HepG2 (cell line): ENCODE measurements around the gene SPNS1. TPM values are rescaled to one million over a fixed set of nuclear protein-coding genes. Genes with fewer than 3 reads are reported as not detected.

Experiments used
- AKAP8 ChIP-seq: sonication (generic); formaldehyde crosslinking; IDR thresholded peaks from 2 replicates; pipeline ENCODE4 v1.5.1; 2020; ENCODE audit warnings: mild to moderate bottlenecking, missing genetic modification reagents
- EZH2 ChIP-seq: conservative IDR thresholded peaks from 2 replicates; pipeline ENCODE4 v1.6.1; 2012; ENCODE audit warnings: mild to moderate bottlenecking, low read depth, low read length, moderate library complexity
- FIP1L1 ChIP-seq: fragments of 200-400 bp; formaldehyde crosslinking; IDR thresholded peaks from 2 replicates; pipeline ENCODE4 v1.6.1; 2018; ENCODE audit warnings: low read depth, mild to moderate bottlenecking, low read length, moderate library complexity, borderline replicate concordance; ENCODE audit not compliant: insufficient read depth
- FOXA1 ChIP-seq, 2 experiments: fragments of 450-650 bp in 1 of 2; sonication (generic) in 1 of 2; formaldehyde crosslinking in 1 of 2; IDR thresholded peaks; 2 replicates each; pipeline versions ENCODE4 v1.4.0 to v1.6.1; 2016 to 2020; ENCODE audit warnings: missing genetic modification reagents in 1 of 2
- FOXO1 ChIP-seq: sonication (generic); formaldehyde crosslinking; IDR thresholded peaks from 2 replicates; pipeline ENCODE4 v1.4.0; 2020; ENCODE audit warnings: missing genetic modification reagents
- HNF4A ChIP-seq: sonication (generic); formaldehyde crosslinking; IDR thresholded peaks from 2 replicates; pipeline ENCODE4 v1.4.0; 2020; ENCODE audit warnings: missing genetic modification reagents
- MLXIP ChIP-seq: sonication (generic); formaldehyde crosslinking; IDR thresholded peaks from 2 replicates; pipeline ENCODE4 v1.9.0; 2021; ENCODE audit warnings: missing genetic modification reagents, borderline replicate concordance
- NFE2L1 ChIP-seq: sonication (generic); formaldehyde crosslinking; IDR thresholded peaks from 2 replicates; pipeline ENCODE4 v1.4.0; 2020; ENCODE audit warnings: missing genetic modification reagents, mild to moderate bottlenecking, borderline replicate concordance
- PATZ1 ChIP-seq: sonication (generic); formaldehyde crosslinking; IDR thresholded peaks from 2 replicates; pipeline ENCODE4 v1.4.0; 2020; ENCODE audit warnings: missing genetic modification reagents
- RELA ChIP-seq: sonication (generic); formaldehyde crosslinking; IDR thresholded peaks from 2 replicates; pipeline ENCODE4 v1.4.0; 2020; ENCODE audit warnings: missing genetic modification reagents
- RFXAP ChIP-seq: sonication (generic); formaldehyde crosslinking; IDR thresholded peaks from 2 replicates; pipeline ENCODE4 v1.4.0; 2020; ENCODE audit warnings: missing genetic modification reagents, borderline replicate concordance
- TBP ChIP-seq: sonication (generic); formaldehyde crosslinking; IDR thresholded peaks from 2 replicates; pipeline ENCODE4 v1.5.0; 2020; ENCODE audit warnings: missing genetic modification reagents
- TEAD3 ChIP-seq: optimal IDR thresholded peaks from 2 replicates; pipeline ENCODE3; 2016; ENCODE audit warnings: borderline replicate concordance
- USF2 ChIP-seq, 2 experiments: sonication (generic) in 1 of 2; formaldehyde crosslinking in 1 of 2; IDR thresholded peaks; 2 replicates each; pipeline versions ENCODE4 v1.5.1 to v1.6.1; 2011 to 2020; ENCODE audit warnings: borderline replicate concordance in 1 of 2, low read depth in 1 of 2, low read length in 1 of 2, mild to moderate bottlenecking in 1 of 2, missing genetic modification reagents in 1 of 2, moderate library complexity in 1 of 2
- ZNF878 ChIP-seq: sonication (generic); formaldehyde crosslinking; IDR thresholded peaks from 2 replicates; pipeline ENCODE4 v1.8.1; 2023; ENCODE audit warnings: mild to moderate bottlenecking, missing genetic modification reagents, moderate library complexity
- ZSCAN21 ChIP-seq: sonication (generic); formaldehyde crosslinking; IDR thresholded peaks from 2 replicates; pipeline ENCODE4 v1.8.0; 2022; ENCODE audit warnings: mild to moderate bottlenecking, missing genetic modification reagents, moderate library complexity, borderline replicate concordance
- polyA plus RNA-seq, 8 experiments: library from polyadenylated mRNA; depleted of rRNA in 3 of 8; stranded (reverse) in 7 of 8; unstranded in 1 of 8; fragments of >200 nt; fragmentation: Illumina TruSeq in 4 of 8; extraction: Trizol in 4 of 8; gene quantifications; 2 replicates each; pipeline versions ENCODE4 v1.2.1 to v1.2.3, GENCODE V29; 2011 to 2016; ENCODE audit warnings: low read depth in 4 of 8, missing spikeins in 1 of 8, mixed read lengths in 1 of 8; ENCODE audit not compliant: insufficient read depth in 1 of 8
- total RNA-seq, 5 experiments: library from RNA; depleted of rRNA; stranded (reverse); fragments of >200 nt; fragmentation: Illumina TruSeq; extraction: Trizol; gene quantifications; 2 replicates each; pipeline ENCODE4 v1.2.3, GENCODE V29; 2016; ENCODE audit warnings: low read depth in 1 of 5
- TF ChIP-seq, protein P1 (sequence below): IDR thresholded peaks from 2 replicates; pipeline ENCODE4 v1.4.0; 2020; ENCODE audit warnings: mild to moderate bottlenecking, missing genetic modification reagents

The SPNS1 gene
- total and polyA plus RNA-seq, 2 of the 13 experiments (the other 11 are each of a cell fraction or from before 2014, with no cell fraction given), result 25.6 to 38.8 TPM

DNA sequence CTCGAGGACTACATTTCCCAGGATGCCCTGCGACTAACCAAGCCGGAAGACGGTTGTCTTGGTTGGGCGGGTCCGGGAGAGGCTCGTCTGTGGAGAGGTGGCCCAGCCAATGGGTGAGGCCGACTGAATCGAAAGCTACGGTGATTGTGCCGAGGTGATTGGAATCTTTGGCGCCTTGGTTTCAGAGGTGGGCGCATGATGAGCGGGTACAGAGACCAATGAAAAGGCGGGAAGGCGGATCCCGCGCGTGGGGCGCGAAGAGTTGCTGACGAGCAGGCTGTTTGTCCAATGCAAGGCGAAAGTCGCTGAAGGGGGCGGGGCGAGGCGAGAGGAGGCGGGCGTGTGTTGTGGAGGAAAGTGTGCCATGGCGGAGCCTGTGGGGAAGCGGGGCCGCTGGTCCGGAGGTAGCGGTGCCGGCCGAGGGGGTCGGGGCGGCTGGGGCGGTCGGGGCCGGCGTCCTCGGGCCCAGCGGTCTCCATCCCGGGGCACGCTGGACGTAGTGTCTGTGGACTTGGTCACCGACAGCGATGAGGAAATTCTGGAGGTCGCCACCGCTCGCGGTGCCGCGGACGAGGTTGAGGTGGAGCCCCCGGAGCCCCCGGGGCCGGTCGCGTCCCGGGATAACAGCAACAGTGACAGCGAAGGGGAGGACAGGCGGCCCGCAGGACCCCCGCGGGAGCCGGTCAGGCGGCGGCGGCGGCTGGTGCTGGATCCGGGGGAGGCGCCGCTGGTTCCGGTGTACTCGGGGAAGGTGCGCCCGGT, 23.7 kb upstream of the SPNS1 start, which contains the start of gene NFATC2IP (continued):
- TF ChIP-seq MLXIP (CRISPR knock-in tag), result no peak
- peak; percentile 71 for TF ChIP-seq PATZ1 (CRISPR knock-in tag)
- no peak for TF ChIP-seq NFE2L1
- no peak for TF ChIP-seq AKAP8
- no peak for TF ChIP-seq RELA (CRISPR knock-in tag)
- peak; percentile 93 for TF ChIP-seq TEAD3
- no peak; the same call in 1 of the 2 replicates for TF ChIP-seq FOXO1
- TF ChIP-seq, protein P1, sequence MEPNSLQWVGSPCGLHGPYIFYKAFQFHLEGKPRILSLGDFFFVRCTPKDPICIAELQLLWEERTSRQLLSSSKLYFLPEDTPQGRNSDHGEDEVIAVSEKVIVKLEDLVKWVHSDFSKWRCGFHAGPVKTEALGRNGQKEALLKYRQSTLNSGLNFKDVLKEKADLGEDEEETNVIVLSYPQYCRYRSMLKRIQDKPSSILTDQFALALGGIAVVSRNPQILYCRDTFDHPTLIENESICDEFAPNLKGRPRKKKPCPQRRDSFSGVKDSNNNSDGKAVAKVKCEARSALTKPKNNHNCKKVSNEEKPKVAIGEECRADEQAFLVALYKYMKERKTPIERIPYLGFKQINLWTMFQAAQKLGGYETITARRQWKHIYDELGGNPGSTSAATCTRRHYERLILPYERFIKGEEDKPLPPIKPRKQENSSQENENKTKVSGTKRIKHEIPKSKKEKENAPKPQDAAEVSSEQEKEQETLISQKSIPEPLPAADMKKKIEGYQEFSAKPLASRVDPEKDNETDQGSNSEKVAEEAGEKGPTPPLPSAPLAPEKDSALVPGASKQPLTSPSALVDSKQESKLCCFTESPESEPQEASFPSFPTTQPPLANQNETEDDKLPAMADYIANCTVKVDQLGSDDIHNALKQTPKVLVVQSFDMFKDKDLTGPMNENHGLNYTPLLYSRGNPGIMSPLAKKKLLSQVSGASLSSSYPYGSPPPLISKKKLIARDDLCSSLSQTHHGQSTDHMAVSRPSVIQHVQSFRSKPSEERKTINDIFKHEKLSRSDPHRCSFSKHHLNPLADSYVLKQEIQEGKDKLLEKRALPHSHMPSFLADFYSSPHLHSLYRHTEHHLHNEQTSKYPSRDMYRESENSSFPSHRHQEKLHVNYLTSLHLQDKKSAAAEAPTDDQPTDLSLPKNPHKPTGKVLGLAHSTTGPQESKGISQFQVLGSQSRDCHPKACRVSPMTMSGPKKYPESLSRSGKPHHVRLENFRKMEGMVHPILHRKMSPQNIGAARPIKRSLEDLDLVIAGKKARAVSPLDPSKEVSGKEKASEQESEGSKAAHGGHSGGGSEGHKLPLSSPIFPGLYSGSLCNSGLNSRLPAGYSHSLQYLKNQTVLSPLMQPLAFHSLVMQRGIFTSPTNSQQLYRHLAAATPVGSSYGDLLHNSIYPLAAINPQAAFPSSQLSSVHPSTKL (CRISPR knock-in tag), result no peak; the same call in 1 of the 2 replicates
- TF ChIP-seq TBP (CRISPR knock-in tag), result no peak
- no peak for TF ChIP-seq HNF4A (CRISPR knock-in tag)
- TF ChIP-seq RFXAP (CRISPR knock-in tag), result 0 out of 2 replicates have a peak, but pooled peaks have one; percentile 20
- TF ChIP-seq USF2 (IDR thresholded peaks at IDR 0.05; ENCODE audit: low read depth, low read length), result no peak
- TF ChIP-seq USF2 (CRISPR knock-in tag; IDR thresholded peaks at IDR 0.05; ENCODE audit: borderline replicate concordance), result no peak
- TF ChIP-seq FOXA1 (IDR thresholded peaks at IDR 0.05), result no peak
- no peak for TF ChIP-seq FOXA1 (CRISPR knock-in tag; IDR thresholded peaks at IDR 0.05)
- TF ChIP-seq FIP1L1, result no peak
- 0 out of 2 replicates have a peak, but pooled peaks have one; percentile 58 for TF ChIP-seq ZNF878 (CRISPR knock-in tag)
- TF ChIP-seq ZSCAN21 (CRISPR knock-in tag), result 0 out of 2 replicates have a peak, but pooled peaks have one; percentile 30
- TF ChIP-seq EZH2, result no peak
